HEK293 (cell line): ENCODE data around the gene PHF20.

Source experiments
- SALL2 ChIP-seq: fragments of 450-650 bp; formaldehyde crosslinking; IDR thresholded peaks from 2 replicates; pipeline ENCODE4 v1.5.0; 2017; ENCODE audit warnings: missing biosample characterization, mild to moderate bottlenecking, missing genetic modification characterization, borderline replicate concordance
- ZNF121 ChIP-seq: fragments of 450-650 bp; formaldehyde crosslinking; IDR thresholded peaks from 2 replicates; pipeline ENCODE4 v1.5.1; 2016; ENCODE audit warnings: missing biosample characterization, missing genetic modification characterization
- ZNF140 ChIP-seq: fragments of 450-650 bp; formaldehyde crosslinking; IDR thresholded peaks from 2 replicates; pipeline ENCODE4 v1.5.1; 2016; ENCODE audit warnings: missing biosample characterization, missing genetic modification characterization
- ZNF248 ChIP-seq: fragments of 450-650 bp; formaldehyde crosslinking; IDR thresholded peaks from 2 replicates; pipeline ENCODE4 v1.5.1; 2017; ENCODE audit warnings: missing biosample characterization, missing genetic modification characterization
- ZNF843 ChIP-seq: fragments of 450-650 bp; formaldehyde crosslinking; IDR thresholded peaks from 2 replicates; pipeline ENCODE4 v1.5.1; 2016; ENCODE audit warnings: missing biosample characterization, missing genetic modification characterization
- TF ChIP-seq, protein P1 (sequence below): fragments of 450-650 bp; formaldehyde crosslinking; IDR thresholded peaks from 2 replicates; pipeline ENCODE4 v1.5.1; 2016; ENCODE audit warnings: missing biosample characterization, missing genetic modification characterization
- TF ChIP-seq, protein P2 (sequence below): fragments of 450-650 bp; formaldehyde crosslinking; IDR thresholded peaks from 2 replicates; pipeline ENCODE4 v1.5.1; 2016; ENCODE audit warnings: missing biosample characterization, missing genetic modification characterization

DNA sequence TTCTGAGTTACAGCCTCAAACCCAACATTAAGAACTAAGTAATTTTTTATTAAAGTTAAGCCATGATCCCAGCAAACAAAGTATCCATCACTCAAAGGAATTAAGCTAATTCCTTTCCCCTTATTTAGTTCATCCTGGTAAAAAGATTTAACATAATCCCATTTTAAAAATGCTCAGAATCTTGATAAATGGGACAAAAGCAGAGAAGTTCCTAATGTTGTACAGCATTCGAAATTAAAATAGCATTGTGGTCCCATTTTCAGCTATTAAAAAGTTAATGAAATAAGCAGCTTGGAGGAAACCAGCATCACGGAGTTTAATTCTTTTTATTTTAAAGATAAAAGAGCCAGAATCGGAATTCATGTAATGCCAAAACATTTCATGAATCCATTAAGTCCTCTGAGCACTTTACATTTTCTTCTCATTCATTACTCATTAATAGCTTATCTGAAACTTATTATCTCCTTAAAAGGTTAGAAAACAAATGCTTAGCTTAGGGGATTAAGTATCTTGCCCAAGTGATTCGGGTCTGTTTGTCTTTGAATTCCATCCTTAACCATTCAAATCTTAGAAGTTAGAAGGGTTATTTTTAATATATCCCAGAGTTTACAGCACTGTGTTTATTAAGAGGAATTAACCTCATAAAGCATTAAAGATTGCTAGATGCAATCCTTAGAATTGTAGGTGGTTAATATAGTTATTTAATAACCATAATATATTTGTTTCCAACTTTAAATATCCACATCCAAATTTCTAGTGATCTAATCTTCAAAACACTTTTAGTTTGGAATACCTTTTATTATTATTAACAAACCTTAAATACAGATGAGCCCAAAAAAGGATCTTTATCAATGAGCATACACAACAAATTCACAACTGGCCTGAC lies 41.0 kb upstream of the PHF20 start:
- TF ChIP-seq, protein P1, sequence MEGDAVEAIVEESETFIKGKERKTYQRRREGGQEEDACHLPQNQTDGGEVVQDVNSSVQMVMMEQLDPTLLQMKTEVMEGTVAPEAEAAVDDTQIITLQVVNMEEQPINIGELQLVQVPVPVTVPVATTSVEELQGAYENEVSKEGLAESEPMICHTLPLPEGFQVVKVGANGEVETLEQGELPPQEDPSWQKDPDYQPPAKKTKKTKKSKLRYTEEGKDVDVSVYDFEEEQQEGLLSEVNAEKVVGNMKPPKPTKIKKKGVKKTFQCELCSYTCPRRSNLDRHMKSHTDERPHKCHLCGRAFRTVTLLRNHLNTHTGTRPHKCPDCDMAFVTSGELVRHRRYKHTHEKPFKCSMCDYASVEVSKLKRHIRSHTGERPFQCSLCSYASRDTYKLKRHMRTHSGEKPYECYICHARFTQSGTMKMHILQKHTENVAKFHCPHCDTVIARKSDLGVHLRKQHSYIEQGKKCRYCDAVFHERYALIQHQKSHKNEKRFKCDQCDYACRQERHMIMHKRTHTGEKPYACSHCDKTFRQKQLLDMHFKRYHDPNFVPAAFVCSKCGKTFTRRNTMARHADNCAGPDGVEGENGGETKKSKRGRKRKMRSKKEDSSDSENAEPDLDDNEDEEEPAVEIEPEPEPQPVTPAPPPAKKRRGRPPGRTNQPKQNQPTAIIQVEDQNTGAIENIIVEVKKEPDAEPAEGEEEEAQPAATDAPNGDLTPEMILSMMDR (tag by site-specific recombination), result no peak
- no peak for TF ChIP-seq SALL2 (tag by site-specific recombination)
- no peak for TF ChIP-seq ZNF248 (tag by site-specific recombination)
- no peak for TF ChIP-seq ZNF843
- no peak for TF ChIP-seq ZNF121
- TF ChIP-seq, protein P2, sequence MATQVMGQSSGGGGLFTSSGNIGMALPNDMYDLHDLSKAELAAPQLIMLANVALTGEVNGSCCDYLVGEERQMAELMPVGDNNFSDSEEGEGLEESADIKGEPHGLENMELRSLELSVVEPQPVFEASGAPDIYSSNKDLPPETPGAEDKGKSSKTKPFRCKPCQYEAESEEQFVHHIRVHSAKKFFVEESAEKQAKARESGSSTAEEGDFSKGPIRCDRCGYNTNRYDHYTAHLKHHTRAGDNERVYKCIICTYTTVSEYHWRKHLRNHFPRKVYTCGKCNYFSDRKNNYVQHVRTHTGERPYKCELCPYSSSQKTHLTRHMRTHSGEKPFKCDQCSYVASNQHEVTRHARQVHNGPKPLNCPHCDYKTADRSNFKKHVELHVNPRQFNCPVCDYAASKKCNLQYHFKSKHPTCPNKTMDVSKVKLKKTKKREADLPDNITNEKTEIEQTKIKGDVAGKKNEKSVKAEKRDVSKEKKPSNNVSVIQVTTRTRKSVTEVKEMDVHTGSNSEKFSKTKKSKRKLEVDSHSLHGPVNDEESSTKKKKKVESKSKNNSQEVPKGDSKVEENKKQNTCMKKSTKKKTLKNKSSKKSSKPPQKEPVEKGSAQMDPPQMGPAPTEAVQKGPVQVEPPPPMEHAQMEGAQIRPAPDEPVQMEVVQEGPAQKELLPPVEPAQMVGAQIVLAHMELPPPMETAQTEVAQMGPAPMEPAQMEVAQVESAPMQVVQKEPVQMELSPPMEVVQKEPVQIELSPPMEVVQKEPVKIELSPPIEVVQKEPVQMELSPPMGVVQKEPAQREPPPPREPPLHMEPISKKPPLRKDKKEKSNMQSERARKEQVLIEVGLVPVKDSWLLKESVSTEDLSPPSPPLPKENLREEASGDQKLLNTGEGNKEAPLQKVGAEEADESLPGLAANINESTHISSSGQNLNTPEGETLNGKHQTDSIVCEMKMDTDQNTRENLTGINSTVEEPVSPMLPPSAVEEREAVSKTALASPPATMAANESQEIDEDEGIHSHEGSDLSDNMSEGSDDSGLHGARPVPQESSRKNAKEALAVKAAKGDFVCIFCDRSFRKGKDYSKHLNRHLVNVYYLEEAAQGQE, result no peak
- TF ChIP-seq ZNF140 (tag by site-specific recombination), result no peak
